ENCODE data around the gene GLIPR1.
"Not testable (repeated sequence)": the region's sequence is repeated elsewhere in the genome, so short reads cannot be mapped to it uniquely, and the experiment has no call there.

GLIPR1 gene

GRCh38 chr12:75480469-75480949 lies at the start of gene GLIPR1:
TSS of gene GLIPR1 (plus strand) at chr12:75480755. CDS start at chr12:75480881, 126 bp downstream.
- DNase-seq (ENCODE audit: low read depth in 2 of 2), result peak; percentile 35 to 49

GRCh38 chr12:75432924-75433323 lies 47.6 kb upstream of the GLIPR1 start:
- no peak for DNase-seq (ENCODE audit: low read depth in 2 of 2)

- no peak for DNase-seq (ENCODE audit: low read depth in 2 of 2)
These were observed 43.0 kb upstream of the GLIPR1 start for GRCh38 chr12:75437564-75437963.

DNA sequence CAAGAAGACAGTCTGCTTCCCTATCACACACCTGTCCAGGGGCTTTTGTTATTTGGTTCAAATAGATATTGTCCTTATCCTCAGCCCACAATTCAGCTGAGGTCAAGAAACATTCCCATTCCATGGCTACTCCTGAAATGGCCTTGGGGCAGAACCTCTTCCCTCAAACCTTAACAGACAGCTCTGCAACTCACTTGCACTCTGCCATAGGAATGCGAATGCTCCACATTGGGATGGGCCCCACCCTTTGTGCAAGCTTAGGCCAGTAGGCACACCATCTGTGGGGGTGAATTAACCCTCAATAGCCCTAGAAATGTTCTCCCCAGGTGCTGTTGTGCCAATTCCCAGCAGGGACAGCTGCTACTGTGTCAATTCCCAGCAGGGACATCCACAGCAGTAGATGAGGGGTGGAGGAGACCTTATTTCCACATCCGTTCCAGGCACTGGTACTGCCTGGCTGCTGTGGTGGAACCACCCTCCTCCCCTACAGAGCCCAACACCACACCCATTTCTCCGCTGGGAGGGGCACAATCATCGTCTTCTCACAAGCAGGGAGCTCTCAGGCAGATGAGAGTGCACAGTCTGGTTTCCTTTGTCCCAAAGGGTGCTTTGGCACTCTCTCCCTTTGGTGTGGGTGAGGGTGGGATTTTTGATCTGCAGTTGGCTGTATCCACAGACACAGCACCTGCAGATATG lies 42.3 kb upstream of the GLIPR1 start:
- DNase-seq (ENCODE audit: low read depth in 2 of 2), result no peak

DNA sequence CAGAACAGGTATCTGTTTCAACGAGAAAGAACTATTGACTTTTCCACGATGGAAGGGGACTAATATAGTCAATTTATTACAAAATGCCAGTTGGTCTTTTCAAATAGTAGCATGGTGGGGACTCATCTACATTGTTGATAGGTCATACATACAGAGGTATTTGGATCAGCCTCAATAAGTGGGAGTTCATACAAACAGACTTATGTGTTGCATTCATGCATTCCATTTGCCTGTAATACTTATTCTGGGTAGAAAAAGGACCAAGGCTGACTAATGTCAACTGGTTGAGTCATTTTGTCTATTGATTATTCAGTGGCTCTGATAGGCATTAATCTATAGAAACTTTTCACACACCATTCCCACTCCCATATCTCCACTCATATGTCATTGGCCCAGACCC lies 41.5 kb upstream of the GLIPR1 start:
- no peak for DNase-seq (ENCODE audit: low read depth in 2 of 2)

DNA sequence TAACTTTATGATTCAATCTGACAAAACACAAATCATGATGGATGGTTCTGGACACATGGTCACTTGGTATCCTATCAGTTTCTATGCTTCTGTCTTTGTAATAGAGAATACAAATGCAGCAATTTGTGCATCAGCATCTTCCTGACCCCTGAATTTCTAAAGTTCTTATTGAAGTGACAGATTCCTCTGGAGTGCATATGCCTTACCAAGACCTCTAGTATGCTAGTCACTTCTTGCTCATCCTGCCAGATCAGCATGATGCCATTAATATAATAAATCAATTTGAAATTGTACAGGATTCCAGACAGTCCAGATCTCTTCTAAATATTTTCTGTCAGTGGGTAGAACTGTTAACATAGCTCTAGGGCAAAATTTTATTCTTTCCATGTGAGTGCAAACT lies 40.6 kb upstream of the GLIPR1 start:
- DNase-seq (ENCODE audit: low read depth in 2 of 2), result no peak

DNA sequence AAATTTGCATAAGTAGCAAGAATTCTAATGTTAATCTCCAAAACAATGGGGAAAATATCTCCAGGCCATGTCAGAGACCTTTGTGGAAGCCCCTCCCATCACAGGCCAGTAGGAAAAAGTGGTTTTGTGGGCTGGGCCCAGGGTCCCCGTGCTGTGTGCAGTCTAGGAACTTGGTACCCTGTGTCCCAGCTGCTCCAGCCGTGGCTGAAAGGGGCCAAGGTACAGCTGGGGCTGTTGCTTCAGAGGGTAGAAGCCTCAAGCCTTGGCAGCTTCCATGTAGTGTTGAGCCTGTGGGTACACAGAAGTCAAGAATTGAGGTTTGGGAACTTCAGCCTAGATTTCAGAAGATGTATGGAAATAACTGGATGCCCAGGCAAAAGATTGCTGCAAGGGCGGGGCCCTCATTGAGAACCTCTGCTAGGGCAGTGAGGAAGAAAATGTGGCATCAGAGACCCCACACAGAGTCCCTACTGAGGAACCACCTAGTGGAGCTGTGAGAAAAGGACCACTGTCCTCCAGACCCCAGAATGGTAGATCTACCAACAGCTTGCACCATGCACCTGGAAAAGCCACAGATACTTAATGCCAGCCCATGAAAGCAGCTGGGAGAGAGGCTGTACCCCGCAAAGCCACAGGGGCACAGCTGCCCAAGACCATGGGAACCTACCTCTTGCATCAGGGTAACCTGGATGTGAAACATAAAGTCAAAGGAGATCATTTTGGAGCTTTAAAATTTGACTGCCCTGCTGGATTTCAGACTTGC lies 38.7 kb upstream of the GLIPR1 start:
- DNase-seq (ENCODE audit: low read depth in 2 of 2), result not testable (repeated sequence)

DNA sequence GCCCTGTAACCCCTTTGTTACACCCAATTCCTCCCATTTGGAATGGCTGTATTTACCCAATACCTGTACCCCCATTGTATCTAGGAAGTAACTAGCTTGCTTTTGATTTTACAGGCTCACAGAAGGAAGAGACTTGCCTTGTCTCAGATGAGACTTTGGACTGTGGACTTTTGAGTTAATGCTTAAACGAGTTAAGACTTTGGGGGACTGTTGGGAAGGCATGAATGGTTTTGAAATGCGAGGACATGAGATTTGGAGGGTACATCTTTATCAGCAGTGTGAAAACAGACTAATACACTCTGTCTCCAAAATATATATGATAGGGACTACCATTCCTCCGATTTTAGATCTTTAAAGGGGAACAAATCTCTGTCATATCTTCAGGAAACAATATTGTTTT lies 38.1 kb upstream of the GLIPR1 start:
- not testable (repeated sequence) for DNase-seq (ENCODE audit: low read depth in 2 of 2)

- no peak for DNase-seq (ENCODE audit: low read depth in 2 of 2)
These were observed 36.8 kb upstream of the GLIPR1 start for GRCh38 chr12:75443709-75444108.

GRCh38 chr12:75444429-75445136 lies 36.0 kb upstream of the GLIPR1 start:
- no peak for DNase-seq (ENCODE audit: low read depth in 2 of 2)

- not testable (repeated sequence) for DNase-seq (ENCODE audit: low read depth in 2 of 2)
These were observed 35.4 kb upstream of the GLIPR1 start for GRCh38 chr12:75445137-75445507.

DNA sequence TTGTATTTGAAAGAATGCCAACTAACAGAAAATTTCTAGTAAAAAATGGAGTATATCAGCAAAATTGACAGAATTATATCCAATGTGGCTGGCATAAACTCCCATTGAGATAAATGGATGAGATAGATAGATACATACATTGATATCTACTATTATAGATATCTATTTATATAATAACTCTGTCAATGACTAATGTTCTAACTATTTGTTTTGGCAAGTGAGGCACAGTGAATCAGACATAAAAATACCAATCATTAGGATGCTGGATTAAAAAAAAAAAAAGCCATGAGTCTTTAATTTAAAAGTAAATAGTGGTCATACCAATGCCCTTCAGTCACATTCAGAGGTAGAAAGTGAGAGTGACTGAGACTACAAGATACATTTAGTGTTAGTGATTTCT lies 33.7 kb upstream of the GLIPR1 start:
- no peak for DNase-seq (ENCODE audit: low read depth in 2 of 2)

- DNase-seq (ENCODE audit: low read depth in 2 of 2), result no peak
These were observed 32.7 kb upstream of the GLIPR1 start for GRCh38 chr12:75447691-75448393.

DNA sequence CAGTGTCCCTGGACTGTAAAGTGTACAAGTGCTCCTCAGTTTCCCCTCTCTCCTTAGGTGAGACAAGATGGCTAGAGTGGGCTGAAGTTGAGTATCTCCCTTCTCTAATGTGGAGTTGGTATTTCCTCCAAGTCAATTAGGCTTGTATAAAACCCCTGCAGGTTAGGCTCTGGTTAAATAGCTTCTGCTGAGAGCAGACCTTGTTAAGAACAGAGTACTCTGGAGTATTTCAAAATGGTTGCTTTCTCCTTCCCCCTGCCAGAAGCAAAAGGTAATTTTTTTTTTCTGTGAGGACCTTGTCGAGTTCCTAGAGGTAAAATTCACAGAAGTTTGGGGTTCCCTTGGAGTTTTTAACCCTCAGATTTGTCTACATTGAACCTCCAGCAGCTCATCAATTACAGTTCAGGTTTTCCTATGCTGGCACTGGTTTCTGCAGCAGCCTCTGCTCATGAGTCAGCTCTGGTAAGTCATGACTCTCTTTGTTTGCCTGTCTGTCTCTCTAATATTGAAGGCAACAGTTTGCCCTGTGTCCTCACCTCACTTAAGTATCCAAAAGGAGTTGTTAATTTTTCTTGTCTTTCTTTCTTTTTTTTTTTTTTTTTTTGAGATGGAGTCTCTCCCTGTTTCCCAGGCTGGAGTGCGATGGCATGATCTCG lies 27.8 kb upstream of the GLIPR1 start:
- DNase-seq (ENCODE audit: low read depth in 2 of 2), result no peak

DNA sequence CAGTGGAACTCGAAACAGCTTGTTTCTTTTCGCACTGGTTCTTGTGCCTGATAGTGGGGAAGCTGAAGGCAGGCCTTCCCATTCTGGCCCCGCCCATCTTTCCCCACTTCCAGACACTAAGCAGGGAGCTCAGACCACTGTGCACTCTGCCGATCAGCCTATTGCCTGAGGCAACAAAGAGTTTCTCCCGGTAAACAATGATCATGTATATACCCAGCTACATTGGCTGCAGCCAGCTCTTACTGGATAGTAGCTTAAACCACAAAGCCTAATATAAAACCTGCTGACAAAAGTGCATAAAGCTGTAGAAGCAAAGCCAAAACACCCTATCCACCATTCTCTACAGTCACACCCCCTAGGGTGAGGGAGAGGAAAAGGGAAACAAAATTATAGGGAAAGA lies 24.7 kb upstream of the GLIPR1 start:
- no peak for DNase-seq (ENCODE audit: low read depth in 2 of 2)

DNA sequence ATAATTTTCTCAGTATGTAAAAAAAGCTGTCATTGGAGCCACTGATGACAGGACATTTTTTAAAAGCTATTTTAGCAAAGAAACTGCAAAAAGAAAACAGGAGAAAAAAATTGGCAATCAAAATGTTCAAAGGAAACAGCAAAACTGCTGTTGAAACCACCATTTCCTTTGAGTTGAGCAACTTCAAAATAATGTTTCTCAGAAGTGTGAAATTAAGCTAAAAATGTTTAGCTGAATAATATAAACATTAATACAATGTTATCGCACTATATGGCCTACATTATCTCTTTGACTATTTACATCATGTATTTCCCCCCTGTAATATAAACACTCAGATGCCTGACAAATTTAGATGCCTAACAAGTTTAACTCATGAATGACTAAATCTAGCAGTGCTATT lies 23.4 kb upstream of the GLIPR1 start:
- no peak for DNase-seq (ENCODE audit: low read depth in 2 of 2)

GRCh38 chr12:75457866-75458265 lies 22.7 kb upstream of the GLIPR1 start:
- not testable (repeated sequence) for DNase-seq (ENCODE audit: low read depth in 2 of 2)

DNA sequence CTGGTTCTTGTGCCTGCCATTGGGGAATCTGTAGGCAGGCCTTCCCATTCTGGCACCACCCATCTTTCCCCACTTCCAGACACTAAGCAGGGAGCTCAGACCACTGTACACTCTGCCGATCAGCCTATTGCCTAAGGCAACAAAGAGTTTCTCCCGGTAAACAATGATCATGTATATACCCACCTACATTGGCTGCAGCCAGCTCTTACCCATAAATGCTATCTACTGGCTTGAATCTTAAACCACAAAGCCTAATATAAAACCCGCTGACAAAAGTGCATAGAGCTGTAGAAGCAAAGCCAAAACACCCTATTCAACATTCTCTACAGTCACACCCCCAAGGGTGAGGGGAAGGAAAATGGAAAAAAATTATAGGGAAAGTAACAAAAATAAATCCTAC lies 20.8 kb upstream of the GLIPR1 start:
- no peak for DNase-seq (ENCODE audit: low read depth in 2 of 2)

- DNase-seq (ENCODE audit: low read depth in 2 of 2), result no peak
These were observed 20.4 kb upstream of the GLIPR1 start for GRCh38 chr12:75460204-75460603.

- no peak for DNase-seq (ENCODE audit: low read depth in 2 of 2)
These were observed 8.4 kb upstream of the GLIPR1 start for GRCh38 chr12:75471902-75472890.

All from activated CD8-positive, alpha-beta memory T cell treated with anti-CD3 and anti-CD28 coated beads for 4 hours (primary cell).